ENCODE results near the gene SEBOX.
A peak's percentile ranks its signal among the peaks of the same experiment; 100 is the strongest.

SEBOX gene

GRCh38 chr17:28372203-28372944 lies 7.4 kb upstream of the SEBOX start:
- TF ChIP-seq, protein P1, sequence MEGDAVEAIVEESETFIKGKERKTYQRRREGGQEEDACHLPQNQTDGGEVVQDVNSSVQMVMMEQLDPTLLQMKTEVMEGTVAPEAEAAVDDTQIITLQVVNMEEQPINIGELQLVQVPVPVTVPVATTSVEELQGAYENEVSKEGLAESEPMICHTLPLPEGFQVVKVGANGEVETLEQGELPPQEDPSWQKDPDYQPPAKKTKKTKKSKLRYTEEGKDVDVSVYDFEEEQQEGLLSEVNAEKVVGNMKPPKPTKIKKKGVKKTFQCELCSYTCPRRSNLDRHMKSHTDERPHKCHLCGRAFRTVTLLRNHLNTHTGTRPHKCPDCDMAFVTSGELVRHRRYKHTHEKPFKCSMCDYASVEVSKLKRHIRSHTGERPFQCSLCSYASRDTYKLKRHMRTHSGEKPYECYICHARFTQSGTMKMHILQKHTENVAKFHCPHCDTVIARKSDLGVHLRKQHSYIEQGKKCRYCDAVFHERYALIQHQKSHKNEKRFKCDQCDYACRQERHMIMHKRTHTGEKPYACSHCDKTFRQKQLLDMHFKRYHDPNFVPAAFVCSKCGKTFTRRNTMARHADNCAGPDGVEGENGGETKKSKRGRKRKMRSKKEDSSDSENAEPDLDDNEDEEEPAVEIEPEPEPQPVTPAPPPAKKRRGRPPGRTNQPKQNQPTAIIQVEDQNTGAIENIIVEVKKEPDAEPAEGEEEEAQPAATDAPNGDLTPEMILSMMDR (IDR thresholded peaks at IDR 0.05) = peak; percentile 7; the same call in 1 of the 2 replicates
- TF ChIP-seq ZFX (IDR thresholded peaks at IDR 0.05; ENCODE audit: borderline replicate concordance) = 0 out of 2 replicates have a peak, but pooled peaks have one; percentile 57
- peak overlapping the region; percentile 86 for H3K27ac ChIP-seq

GRCh38 chr17:28371245-28372202 lies 6.5 kb upstream of the SEBOX start, which contains the start of gene SARM1:
SARM1 (plus strand) TSS chr17:28371694; CDS start chr17:28372033, 339 bp downstream.
- H3K27ac ChIP-seq = peak within 1 kb of the TSS; percentile 86
- TF ChIP-seq, protein P1 (IDR thresholded peaks at IDR 0.05) = no peak
- no peak for TF ChIP-seq ZFX (IDR thresholded peaks at IDR 0.05; ENCODE audit: borderline replicate concordance)

DNA sequence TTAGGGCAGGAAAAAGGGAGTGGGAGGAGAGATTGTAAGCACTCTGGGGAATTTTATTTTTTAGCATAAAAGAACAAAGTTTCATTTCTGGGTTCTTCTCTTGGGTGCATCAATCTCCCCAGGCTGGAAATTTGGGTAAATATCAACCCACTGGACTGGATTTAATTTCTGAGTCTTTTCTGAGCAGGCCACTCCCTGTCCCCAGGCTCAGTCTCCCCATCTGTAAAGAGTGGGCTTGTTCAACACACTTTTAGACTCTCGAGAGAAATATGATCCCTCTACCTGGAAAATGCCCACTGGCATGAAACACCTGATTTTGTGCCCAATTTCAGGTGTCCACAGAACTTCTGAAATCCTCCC lies 5.7 kb upstream of the SEBOX start:
- H3K27ac ChIP-seq = peak overlapping the region; percentile 86
- no peak for TF ChIP-seq ZFX (IDR thresholded peaks at IDR 0.05; ENCODE audit: borderline replicate concordance)
- TF ChIP-seq, protein P1 (IDR thresholded peaks at IDR 0.05) = no peak

DNA sequence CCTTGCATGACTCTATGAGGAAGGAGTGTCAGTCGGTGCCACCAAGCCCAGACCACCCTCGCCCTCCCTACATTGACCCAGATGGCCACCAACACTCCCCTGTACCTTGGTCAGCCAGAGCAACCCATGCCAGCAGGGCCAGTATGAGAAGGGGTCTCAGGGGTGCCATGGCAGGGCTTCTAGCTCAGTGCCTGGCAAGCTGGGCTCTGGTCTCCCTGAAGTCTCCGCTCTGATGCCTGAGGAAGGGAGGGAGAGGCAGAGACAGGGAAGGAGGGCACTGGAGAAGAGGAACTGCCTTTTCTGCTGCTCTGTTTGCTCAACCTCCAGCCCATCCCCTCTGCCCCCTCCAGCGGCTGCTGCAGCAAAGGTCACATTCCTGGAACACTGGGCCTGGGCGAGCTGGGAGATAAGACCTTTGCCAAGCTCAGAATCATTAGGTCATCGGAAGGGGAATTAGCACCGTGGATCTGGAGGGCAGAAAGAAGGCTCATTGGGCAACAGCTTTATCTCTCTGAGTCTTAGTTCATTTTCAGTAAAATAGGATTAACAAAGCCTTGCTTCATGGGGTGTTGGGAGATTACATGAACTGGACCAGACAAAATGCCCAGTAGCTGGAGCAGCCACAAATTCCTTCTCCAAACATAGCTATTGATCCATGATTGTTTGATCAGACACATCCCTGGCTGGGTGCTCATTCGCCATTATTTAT lies 5.2 kb upstream of the SEBOX start, which contains the start of gene VTN:
TSS of gene VTN (minus strand) at position 273 of the 709 bp plus-strand sequence. CDS start at position 169, 104 bp downstream.
- H3K27ac ChIP-seq = peak within 1 kb of the TSS; percentile 86

DNA sequence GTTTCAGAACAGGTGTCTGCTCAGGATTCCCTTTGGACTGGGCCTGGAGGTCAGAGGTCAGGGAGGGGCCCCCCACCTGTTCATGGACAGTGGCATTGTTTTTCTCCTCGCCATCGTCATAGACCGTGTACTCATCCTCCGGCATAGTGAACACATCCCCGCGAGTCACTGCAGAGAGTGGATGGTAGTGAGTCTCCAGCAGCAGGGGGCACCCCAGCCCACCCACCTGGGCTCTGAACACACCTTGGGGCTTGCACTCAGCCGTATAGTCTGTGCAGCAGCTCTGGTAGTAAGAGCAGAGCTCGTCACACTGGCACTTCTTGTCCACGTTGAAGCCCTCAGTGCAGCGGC lies 4.7 kb upstream of the SEBOX start:
- H3K27ac ChIP-seq = peak overlapping the region; percentile 86
- TF ChIP-seq, protein P1 (IDR thresholded peaks at IDR 0.05) = no peak
- TF ChIP-seq ZFX (IDR thresholded peaks at IDR 0.05; ENCODE audit: borderline replicate concordance) = no peak

More for the DNA sequence above, 5.2 kb upstream of the SEBOX start, which contains the start of gene VTN:
- no peak for TF ChIP-seq ZFX (IDR thresholded peaks at IDR 0.05; ENCODE audit: borderline replicate concordance)
- TF ChIP-seq, protein P1 (IDR thresholded peaks at IDR 0.05) = no peak

DNA sequence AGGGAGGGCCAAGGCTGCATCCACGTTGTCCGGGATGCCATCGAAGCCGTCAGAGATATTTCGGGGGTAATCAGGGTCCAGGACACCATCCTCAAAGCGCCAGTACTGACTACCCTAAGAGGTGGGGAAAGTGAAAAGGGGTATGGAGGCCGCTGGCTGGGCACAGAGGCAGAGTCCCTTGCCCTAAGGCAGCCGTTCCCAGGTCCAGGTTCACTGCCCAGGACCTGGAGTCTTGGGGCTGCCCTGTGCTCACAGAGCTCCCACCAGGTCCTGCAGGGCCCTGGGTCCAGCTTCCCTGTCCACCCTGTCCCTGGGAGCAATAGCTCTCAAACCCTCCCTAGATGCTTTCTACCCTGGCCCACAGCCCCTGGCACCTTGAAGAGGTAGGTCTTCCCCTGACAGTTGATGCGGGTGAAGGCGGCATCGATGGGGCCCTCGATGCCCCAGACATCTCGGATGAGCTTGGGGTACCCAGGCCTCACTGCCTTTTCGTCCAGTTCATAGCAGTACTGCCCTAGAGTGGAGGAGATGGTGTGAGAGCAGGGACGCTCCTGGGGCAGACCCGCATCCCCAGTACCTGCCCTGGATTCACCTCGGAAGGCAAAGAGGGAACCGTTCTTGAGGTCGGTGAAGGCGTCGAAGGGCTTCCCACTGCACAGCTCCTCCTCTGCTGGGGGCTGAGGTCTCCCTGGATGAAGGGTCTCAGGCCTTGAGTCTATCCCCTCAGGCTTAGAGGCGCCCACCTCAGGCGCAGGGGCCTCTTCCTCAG lies 4.1 kb upstream of the SEBOX start:
- peak overlapping the region; percentile 86 for H3K27ac ChIP-seq
- no peak for TF ChIP-seq ZFX (IDR thresholded peaks at IDR 0.05; ENCODE audit: borderline replicate concordance)
- TF ChIP-seq, protein P1 (IDR thresholded peaks at IDR 0.05) = no peak
